KBM-7 (cell line): ENCODE results near the gene RNF8.
"Not testable (repeated sequence)": the region's sequence is repeated elsewhere in the genome, so short reads cannot be mapped to it uniquely, and the experiment has no call there.

Source experiments
- DNase-seq: peaks from one replicate; pipeline ENCODE4 v3.0.0-alpha.2; 2015
- in situ Hi-C: fragments of 300-500 bp; cut with MboI; formaldehyde crosslinking; loops from 2 replicates; pipeline ENCODE4 v1.14.3; 2020; ENCODE audit warnings: low sequenced_read_pairs, low pct_unique_long_range_greater_than_20kb, mixed read lengths

The RNF8 gene

GRCh38 chr6:37319856-37320480 lies 33.8 kb upstream of the RNF8 start:
- in situ Hi-C loops, result no loop called here
- DNase-seq, result no peak

DNA sequence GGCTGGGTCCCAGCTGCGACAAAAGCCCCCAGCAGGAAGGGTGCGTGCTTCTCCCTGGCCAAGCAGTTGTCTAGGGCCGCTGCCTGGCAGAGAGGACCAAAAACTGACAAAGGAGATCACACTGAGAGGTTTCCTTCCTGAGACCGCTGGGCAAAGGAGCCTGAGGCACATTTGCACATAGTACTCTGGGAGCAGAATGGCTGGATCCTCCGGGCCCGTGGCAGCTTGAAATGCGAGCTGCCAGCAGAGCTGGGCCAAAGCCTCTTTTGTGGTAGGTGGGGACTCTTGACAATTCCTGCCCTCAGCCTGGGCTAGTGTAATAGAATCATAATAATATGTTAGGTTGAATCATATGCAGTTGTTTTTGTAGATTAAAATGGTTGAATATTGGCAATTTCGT lies 33.1 kb upstream of the RNF8 start:
- in situ Hi-C loops, result no loop called here
- DNase-seq, result no peak

DNA sequence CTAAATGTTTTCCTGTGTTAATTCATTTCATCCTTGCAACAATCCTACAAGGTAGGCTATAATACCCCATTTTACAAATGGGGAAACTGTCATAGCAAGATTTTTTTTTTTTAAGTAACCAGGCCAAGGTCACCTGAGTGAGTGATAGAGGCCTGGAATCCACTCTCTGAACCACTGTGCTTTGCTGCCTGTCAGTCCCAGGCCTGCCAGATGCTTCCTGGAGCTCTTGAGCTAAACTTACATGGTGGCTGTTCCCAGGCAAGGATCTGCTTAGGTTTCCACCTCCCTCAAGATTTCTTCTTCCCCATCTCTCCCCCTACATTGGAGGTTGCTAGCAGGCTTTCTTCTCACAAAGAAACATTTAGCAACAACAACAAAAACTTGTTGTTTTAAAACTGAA lies 32.7 kb upstream of the RNF8 start:
- no peak for DNase-seq
- in situ Hi-C loops, result no loop called here

DNA sequence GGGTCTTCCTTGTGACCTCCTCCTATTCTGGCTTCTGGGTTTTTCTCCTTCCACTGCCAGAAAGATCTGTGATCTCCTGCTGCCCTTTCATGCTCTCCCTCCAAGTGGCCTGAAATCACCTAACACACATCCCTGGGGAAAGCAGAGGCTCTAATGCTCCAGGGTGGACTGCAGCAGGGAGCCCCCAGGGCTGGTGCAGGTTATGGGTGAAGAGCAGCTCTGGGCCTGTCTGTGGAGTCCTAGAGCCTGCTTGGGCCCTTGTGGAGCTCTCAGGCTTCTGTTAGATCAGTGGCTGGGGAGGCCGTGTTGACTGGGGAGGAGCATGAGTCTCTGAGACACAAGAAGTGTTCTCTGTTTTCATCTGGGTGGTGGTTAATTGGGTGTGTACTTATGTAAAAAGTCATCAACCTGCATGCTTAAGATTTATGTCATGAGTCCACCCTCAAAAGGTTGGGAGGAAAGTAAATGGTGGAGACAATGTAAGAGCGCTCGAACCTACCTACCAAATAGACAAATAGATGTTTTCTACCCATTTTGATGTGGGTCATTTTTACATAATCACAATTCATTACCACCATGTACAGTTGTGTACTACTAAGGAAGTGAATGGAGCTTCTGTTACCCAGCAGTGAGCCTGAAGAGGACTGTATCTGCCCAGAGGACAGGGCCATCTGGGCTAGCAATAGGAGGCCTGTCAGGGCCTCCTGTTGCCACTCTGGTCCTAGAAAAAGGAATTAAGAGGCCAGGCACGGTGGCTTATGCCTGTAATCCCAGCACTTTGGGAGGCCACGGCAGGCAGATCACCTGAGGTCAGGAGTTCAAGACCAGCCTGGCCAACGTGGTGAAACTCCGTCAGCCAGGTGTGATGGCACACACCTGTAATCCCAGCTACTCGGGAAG lies 32.0 kb upstream of the RNF8 start:
- in situ Hi-C loops, result no loop called here
- DNase-seq, result no peak

DNA sequence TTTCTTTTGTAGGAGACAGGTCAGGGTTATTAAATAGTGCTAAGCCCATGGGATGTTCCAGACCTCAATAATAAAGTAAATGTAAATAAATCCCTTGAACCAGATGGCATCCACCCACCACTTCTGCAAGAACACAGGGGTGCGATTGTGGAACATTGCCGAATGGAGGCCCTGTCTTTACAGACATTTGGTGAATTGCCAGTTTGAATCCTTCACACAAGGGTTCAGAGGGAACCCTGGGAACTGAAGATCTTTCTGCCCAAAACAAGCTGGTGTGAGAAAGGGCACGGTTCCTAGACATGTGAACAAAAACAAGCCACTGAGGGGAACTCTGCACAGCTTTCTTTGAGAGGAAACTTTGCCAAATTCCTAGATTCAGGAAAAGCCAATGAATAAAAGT lies 30.2 kb upstream of the RNF8 start:
- in situ Hi-C loops, result no loop called here
- DNase-seq, result no peak

GRCh38 chr6:37324131-37325033 lies 29.4 kb upstream of the RNF8 start:
- no peak for DNase-seq
- in situ Hi-C loops, result no loop called here

DNA sequence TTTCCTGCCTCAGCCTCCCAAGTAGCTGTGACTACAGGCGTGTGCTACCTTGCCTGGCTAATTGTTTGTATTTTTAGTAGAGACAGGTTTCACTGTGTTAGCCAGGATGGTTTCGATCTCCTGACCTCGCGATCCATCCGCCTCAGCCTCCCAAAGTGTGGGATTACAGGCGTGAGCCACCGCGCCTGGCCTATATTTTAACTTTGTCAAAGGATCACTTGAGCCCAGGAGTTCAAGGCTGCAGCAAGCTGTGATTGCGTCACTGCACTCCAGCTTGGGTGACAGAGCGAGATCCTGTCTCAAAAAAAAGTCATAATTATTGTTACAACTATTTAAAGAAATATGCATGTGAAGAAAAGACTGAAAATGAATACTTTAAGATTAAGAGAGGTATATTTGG lies 23.4 kb upstream of the RNF8 start:
- in situ Hi-C loops, DNase-seq: not testable (repeated sequence)

GRCh38 chr6:37331047-37331446 lies 22.7 kb upstream of the RNF8 start:
- DNase-seq, result no peak
- in situ Hi-C loops, result no loop called here

GRCh38 chr6:37332894-37333293 lies 20.9 kb upstream of the RNF8 start:
- no peak for DNase-seq
- in situ Hi-C loops, result no loop called here

DNA sequence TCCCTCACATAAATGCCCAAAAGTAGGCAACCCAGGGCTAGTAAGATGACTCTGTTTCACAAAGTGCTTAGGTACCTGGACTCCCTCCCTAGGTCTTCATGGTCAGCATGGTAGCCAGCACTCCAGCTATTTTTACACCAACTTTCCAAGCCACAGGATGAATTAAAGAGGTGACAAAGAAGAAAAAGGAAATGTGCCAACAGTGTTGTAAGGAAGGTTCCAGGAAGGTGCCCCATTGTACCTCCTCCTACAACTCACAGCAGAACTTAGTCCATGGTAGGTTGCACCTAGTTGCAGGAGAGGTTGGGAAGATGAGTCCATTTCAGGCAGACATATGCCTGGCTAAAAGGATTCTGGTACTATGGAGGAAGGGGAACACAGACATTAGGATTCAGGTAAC lies 19.7 kb upstream of the RNF8 start:
- in situ Hi-C loops, result no loop called here
- no peak for DNase-seq

DNA sequence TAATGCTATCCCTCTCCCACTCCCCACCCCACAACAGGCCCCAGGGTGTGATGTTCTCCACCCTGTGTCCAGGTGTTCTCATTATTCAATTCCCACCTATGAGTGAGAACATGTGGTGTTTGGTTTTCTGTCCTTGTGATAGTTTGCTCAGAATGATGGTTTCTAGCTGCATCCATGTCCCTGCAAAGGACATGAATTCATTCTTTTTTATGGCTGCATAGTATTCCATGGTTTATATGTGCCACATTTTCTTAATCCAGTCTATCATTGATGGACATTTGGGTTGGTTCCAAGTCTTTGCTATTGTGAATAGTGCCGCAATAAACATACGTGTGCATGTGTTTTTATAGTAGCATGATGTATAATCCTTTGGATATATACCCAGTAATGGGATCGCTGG lies 15.5 kb upstream of the RNF8 start:
- DNase-seq, in situ Hi-C loops: not testable (repeated sequence)

GRCh38 chr6:37338745-37339255 lies 15.0 kb upstream of the RNF8 start:
- in situ Hi-C loops, result no loop called here
- DNase-seq, result no peak

- DNase-seq, result no peak
- in situ Hi-C loops, result no loop called here
These were observed 13.8 kb upstream of the RNF8 start for GRCh38 chr6:37339741-37340638.

- no peak for DNase-seq
- in situ Hi-C loops, result no loop called here
These were observed 13.2 kb upstream of the RNF8 start for GRCh38 chr6:37340639-37340943.

- in situ Hi-C loops, result no loop called here
- no peak for DNase-seq
These were observed 10.5 kb upstream of the RNF8 start for GRCh38 chr6:37343248-37343647.

GRCh38 chr6:37344308-37344707 lies 9.5 kb upstream of the RNF8 start:
- no peak for DNase-seq
- in situ Hi-C loops, result no loop called here

DNA sequence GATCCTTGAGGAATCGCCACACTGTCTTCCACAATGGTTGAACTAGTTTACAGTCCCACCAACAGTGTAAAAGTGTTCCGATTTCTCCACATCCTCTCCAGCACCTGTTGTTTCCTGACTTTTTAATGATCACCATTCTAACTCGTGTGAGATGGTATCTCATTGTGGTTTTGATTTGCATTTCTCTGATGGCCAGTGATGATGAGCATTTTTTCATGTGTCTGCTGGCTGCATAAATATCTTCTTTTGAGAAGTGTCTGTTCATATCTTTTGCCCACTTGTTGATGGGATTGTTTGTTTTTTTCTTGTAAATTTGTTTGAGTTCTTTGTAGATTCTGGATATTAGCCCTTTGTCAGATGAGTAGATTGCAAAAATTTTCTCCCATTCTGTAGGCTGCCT lies 8.0 kb upstream of the RNF8 start:
- in situ Hi-C loops, DNase-seq: not testable (repeated sequence)

DNA sequence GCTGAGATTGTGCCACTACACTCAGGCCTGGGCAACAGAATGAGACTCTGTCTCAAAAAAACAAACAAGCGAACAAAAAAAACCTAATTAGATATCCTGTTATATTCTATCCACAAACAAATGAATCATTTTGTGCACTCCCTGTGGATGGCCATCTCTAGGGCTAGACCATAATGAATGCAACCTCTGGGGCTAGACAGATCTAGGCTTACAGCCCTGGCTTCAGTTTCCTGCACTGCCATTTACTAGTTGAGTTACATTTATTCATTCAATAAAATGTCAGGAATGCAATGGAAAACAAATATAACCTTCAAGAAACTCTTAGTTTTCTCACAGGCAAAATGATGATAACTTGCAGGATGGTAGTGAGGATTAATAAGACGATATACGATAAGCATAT lies 6.6 kb upstream of the RNF8 start:
- no peak for DNase-seq
- in situ Hi-C loops, result no loop called here

DNA sequence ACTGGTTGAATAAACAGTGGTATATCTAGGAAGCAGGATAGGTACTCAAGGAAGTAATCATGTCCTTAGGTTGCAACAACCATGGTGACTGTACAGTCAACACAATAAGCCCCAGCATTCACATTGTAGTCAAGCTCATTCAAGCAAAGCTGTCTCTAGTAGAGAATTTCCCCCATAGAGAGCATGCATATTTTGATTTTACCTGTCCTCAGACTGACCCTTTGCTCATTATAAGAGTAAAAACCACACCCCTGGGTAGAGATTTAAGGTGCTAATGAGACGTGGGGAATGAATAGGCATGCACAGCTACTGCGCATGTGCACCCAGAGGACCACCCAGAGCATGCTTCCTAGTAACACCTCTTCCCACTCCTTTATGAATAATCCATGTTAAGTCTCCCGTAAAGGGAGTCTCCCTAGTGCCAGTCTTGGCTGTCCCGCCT lies 6.1 kb upstream of the RNF8 start:
- in situ Hi-C loops, result no loop called here
- DNase-seq, result no peak
